Fibroblast of lung (primary cell): ENCODE results near the gene SH3TC1.

ENCODE experiments used
- CTCF ChIP-seq, 2 donors: IDR thresholded peaks in 1 of 2; conservative IDR thresholded peaks in 1 of 2; 1 replicate in 1 of 2; 2 replicates in 1 of 2; pipeline ENCODE4 v1.5.1; 2011 to 2012; ENCODE audit warnings: low read length in 2 of 2, control low read depth in 1 of 2, inconsistent platforms in 1 of 2, low read depth in 1 of 2, mild to moderate bottlenecking in 1 of 2
- EZH2 ChIP-seq: IDR thresholded peaks from 2 replicates; pipeline ENCODE4 v1.5.1; 2012; ENCODE audit warnings: low read length, control low read depth, mild to moderate bottlenecking; ENCODE audit errors: missing control alignments

DNA sequence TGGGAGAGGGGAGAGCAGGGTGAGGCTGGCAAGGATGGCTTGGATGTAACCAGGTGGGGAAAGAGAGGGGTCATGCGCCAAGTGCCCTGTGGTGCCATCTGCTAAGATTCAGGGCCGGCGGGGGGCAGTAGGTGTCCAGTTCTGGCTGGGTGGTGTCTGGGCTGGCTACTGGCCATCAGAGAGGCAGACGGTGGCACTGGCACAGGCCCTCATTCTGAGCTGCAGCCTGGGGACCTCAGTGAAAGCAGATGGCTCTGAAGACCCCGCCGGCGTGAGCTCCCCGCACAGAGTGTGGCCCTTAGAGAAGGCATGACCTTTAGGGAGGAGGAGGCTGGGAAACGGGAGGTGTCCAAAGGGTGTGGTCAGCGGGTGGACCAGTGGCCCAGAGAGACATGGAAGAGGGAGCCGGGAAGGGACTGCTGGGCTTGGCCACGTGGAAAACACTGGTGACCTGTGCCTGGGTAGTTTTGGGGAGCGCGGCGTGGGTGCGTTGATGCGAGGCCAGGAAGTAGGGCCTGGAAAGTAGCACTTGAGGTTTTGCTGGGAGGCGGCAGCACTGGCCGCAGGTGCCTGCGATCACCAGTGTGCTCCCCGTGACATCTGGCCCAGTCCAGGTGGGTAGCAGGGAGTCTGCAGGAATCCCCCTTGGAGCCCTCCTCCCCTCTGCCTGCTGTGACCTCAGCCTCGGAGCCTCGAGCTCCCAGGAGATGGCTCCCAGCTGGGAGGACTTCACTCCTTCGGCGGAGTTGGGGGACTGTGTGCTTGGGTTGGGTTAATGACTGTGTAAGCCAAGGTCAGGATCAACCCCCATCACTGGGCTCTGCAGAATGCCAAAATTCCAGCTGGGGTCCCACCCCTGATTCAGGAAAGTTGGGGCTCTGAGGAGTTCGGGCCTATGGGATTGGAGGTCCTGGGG lies 9.3 kb upstream of the SH3TC1 start:
- TF ChIP-seq CTCF (conservative IDR thresholded peaks at IDR 0.05 in 1 of 2, IDR thresholded peaks at IDR 0.05 in 1 of 2; ENCODE audit: low read depth in 1 of 2, low read length in 2 of 2): no peak
- TF ChIP-seq EZH2: no peak
